K562 (cell line): Measurements from ENCODE around the gene MMP23B. TPM values are rescaled to one million over a fixed set of nuclear protein-coding genes. Genes with fewer than 3 reads are reported as not detected.

ENCODE experiments used
- ATAC-seq: fragments of 200-7000 bp; cut with Tn5 transposase; 3 replicates; pipeline ENCODE4 v1.9.1; 2020; ENCODE audit warnings: moderate library complexity
- BruUV-seq: library from RNA; stranded (reverse); fragments of 400-500 nt; replicated peaks from 2 replicates; lab custom pipeline; 2021; lab: Mats Ljungman, UMichigan
- CTCF ChIA-PET: fragments of 300-600 bp; formaldehyde crosslinking; extraction: SDS; loops from one replicate; lab custom pipeline; 2021; ENCODE audit warnings: low intra/inter-chr PET ratio; lab: Yijun Ruan, JAX
- POLR2A ChIA-PET: fragments of 300-600, 350-650 bp; sonication (Branson Sonifier 250); formaldehyde crosslinking; extraction: SDS; loops from one replicate; lab custom pipeline; 2021; ENCODE audit warnings: antibody characterized with exemption, inconsistent platforms; lab: Yijun Ruan, JAX
- DNase-seq, 4 experiments: peaks; one replicate each; pipeline versions ENCODE4 v3.0.0 to v3.0.0-alpha.2; 2011 to 2018; ENCODE audit warnings: low spot score in 3 of 4, mixed read lengths in 3 of 4; ENCODE audit errors: extremely low read depth in 1 of 4
- FAIRE-seq: peaks from 2 replicates; lab custom pipeline; 2011; peaks lifted over from hg19 to GRCh38; lab: Jason Lieb, UNC
- H2AFZ ChIP-seq: 2 replicates; pipeline ENCODE4 v1.6.0; 2011; ENCODE audit warnings: low read depth, low read length, control low read depth, inconsistent platforms
- H3K27ac ChIP-seq: fragments of 200-600 bp; 3 replicates; pipeline ENCODE4 v1.8.0; 2011; ENCODE audit warnings: low read depth, mild to moderate bottlenecking, control low read depth, inconsistent platforms, low read length, moderate library complexity, mixed read lengths; ENCODE audit errors: extremely low read depth
- H3K27me3 ChIP-seq, 2 experiments: fragments of 300-600 bp in 1 of 2; 2 replicates in 1 of 2; 3 replicates in 1 of 2; pipeline versions ENCODE4 v1.6.0 to v1.8.0; 2011; ENCODE audit warnings: inconsistent platforms in 2 of 2, low read length in 2 of 2, mild to moderate bottlenecking in 1 of 2, mixed read lengths in 1 of 2, moderate library complexity in 1 of 2; ENCODE audit not compliant: control insufficient read depth in 2 of 2, insufficient read depth in 2 of 2
- H3K36me3 ChIP-seq: fragments of 300-600 bp; 3 replicates; pipeline ENCODE4 v1.8.0; 2011; ENCODE audit warnings: mild to moderate bottlenecking, low read length, inconsistent platforms; ENCODE audit not compliant: control insufficient read depth, insufficient read depth
- H3K4me1 ChIP-seq, 2 experiments: fragments of 200-600 bp in 1 of 2; replicated peaks in 1 of 2; 2 replicates in 1 of 2; 3 replicates in 1 of 2; pipeline versions ENCODE4 v1.5.1 to v1.8.0; 2011; ENCODE audit warnings: inconsistent platforms in 2 of 2, low read length in 2 of 2, mild to moderate bottlenecking in 1 of 2, mixed read lengths in 1 of 2, moderate library complexity in 1 of 2; ENCODE audit not compliant: control insufficient read depth in 2 of 2, insufficient read depth in 2 of 2
- H3K4me2 ChIP-seq: 2 replicates; pipeline ENCODE4 v1.6.1; 2011; ENCODE audit warnings: low read length, control low read depth, inconsistent platforms, mixed read lengths; ENCODE audit not compliant: insufficient read depth
- H3K4me3 ChIP-seq: fragments of 200-600 bp; sonication (generic), shearing (Covaris generic); 2 replicates; pipeline ENCODE4 v1.5.1; 2016; ENCODE audit warnings: control low read depth, inconsistent platforms
- H3K79me2 ChIP-seq: fragments of 200-600 bp; 3 replicates; pipeline ENCODE4 v1.8.0; 2011; ENCODE audit warnings: low read length, inconsistent platforms; ENCODE audit not compliant: control insufficient read depth, insufficient read depth
- H3K9ac ChIP-seq, 2 experiments: 2 replicates each; pipeline versions ENCODE4 v1.6.0 to v1.6.1; 2011; ENCODE audit warnings: low read depth in 2 of 2, low read length in 2 of 2, control low read depth in 1 of 2, inconsistent platforms in 1 of 2, mild to moderate bottlenecking in 1 of 2, mixed read lengths in 1 of 2; ENCODE audit not compliant: insufficient read depth in 1 of 2
- H3K9me1 ChIP-seq: one replicate; pipeline ENCODE4 v1.6.0; 2011; ENCODE audit warnings: inconsistent platforms, mild to moderate bottlenecking, low read length, moderate library complexity; ENCODE audit not compliant: control insufficient read depth, insufficient read depth
- H3K9me3 ChIP-seq: replicated peaks from 2 replicates; pipeline ENCODE4 v1.5.1; 2011; ENCODE audit warnings: low read depth, low read length, inconsistent platforms; ENCODE audit not compliant: control insufficient read depth, insufficient read depth
- H4K20me1 ChIP-seq: replicated peaks from 2 replicates; pipeline ENCODE4 v1.6.1; 2011; ENCODE audit warnings: low read length, inconsistent platforms, mixed read lengths; ENCODE audit not compliant: control insufficient read depth, insufficient read depth
- DEAF1 ChIP-seq: fragments of 450-650 bp; formaldehyde crosslinking; IDR thresholded peaks from 2 replicates; pipeline ENCODE4 v1.4.0; 2020; ENCODE audit warnings: mild to moderate bottlenecking, moderate library complexity
- E2F4 ChIP-seq: sonication (generic); formaldehyde crosslinking; IDR thresholded peaks from 2 replicates; pipeline ENCODE4 v1.8.0; 2022; ENCODE audit warnings: mild to moderate bottlenecking, low read depth, missing genetic modification reagents
- E2F6 ChIP-seq, 2 experiments: IDR thresholded peaks; 2 replicates each; pipeline ENCODE4 v1.6.1; 2011; ENCODE audit warnings: borderline replicate concordance in 1 of 2, control low read depth in 1 of 2, low read depth in 1 of 2, low read length in 1 of 2, mild to moderate bottlenecking in 1 of 2, mixed read lengths in 1 of 2, moderate library complexity in 1 of 2; ENCODE audit not compliant: insufficient read depth in 1 of 2, insufficient read length in 1 of 2, poor library complexity in 1 of 2, severe bottlenecking in 1 of 2; ENCODE audit errors: extremely low read depth in 1 of 2
- ZBTB2 ChIP-seq: fragments of 450-650 bp; IDR thresholded peaks from 2 replicates; pipeline ENCODE4 v1.6.1; 2016; ENCODE audit warnings: antibody characterized with exemption
- ZNF263 ChIP-seq: sonication (generic); formaldehyde crosslinking; IDR thresholded peaks from 2 replicates; pipeline ENCODE4 v1.8.0; 2022; ENCODE audit warnings: mild to moderate bottlenecking, missing genetic modification reagents, borderline replicate concordance
- WGBS: fragments of 100-300 bp; shearing (Covaris generic); methylation state at CpG from one replicate; pipeline ENCODE4 v1.1.6; 2016; ENCODE audit warnings: low coverage, mixed read lengths; ENCODE audit not compliant: insufficient coverage; ENCODE audit errors: missing lambda C conversion rate; 5-methylcytosine and 5-hydroxymethylcytosine counted together
- in situ Hi-C: fragments of 300-500 bp; cut with MboI; formaldehyde crosslinking; loops from 4 replicates; pipeline ENCODE4 v1.15.0; 2018; ENCODE audit warnings: inconsistent platforms, mixed read lengths
- intact Hi-C: fragments of 100-400 bp; cut with micrococcal nuclease; formaldehyde crosslinking; loops from 2 replicates; pipeline ENCODE4 v1.14.2; 2022
- polyA plus RNA-seq, 8 experiments: library from polyadenylated mRNA; depleted of rRNA in 4 of 8; stranded (reverse) in 5 of 8; unstranded in 3 of 8; fragments of >200 nt; fragmentation: Nextera tagmentation in 2 of 8; fragmentation: Illumina TruSeq in 1 of 8; extraction: Ambion mirVana in 2 of 8; extraction: Trizol in 1 of 8; gene quantifications; 2 replicates each; pipeline versions ENCODE4 v1.2.1 to v1.2.3, GENCODE V29; 2011 to 2014; ENCODE audit warnings: inconsistent platforms in 1 of 8, missing spikeins in 1 of 8
- total RNA-seq, 7 experiments: library from RNA; depleted of rRNA in 6 of 7; stranded (reverse); fragments of >200 nt in 6 of 7; fragmentation: Illumina TruSeq in 2 of 7; extraction: Trizol in 2 of 7; gene quantifications; 2 replicates each; pipeline versions ENCODE4 v1.2.1 to v1.2.3, GENCODE V29; 2011 to 2021; ENCODE audit warnings: low replicate concordance in 1 of 7

Gene MMP23B
- total and polyA plus RNA-seq, 9 of the 15 experiments (the other 6 are each of a cell fraction or from before 2014, with no cell fraction given) = 0.28 to 1.2 (median 0.41) TPM; not detected in 5

GRCh38 chr1:1602304-1602967 lies 29.5 kb upstream of the MMP23B start:
- WGBS = 11% methylated on average over 18 of the region's 18 CpGs
- BruUV-seq = no TSS peak
- FAIRE-seq = peak; percentile 69

More at GRCh38 chr1:1602304-1602967, 29.5 kb upstream of the MMP23B start:
- H3K27me3 ChIP-seq = no peaks in the 10 kb centered on the region
- H3K27ac ChIP-seq = no peak overlapping the region
- no peaks in the 10 kb centered on the region; the same call in 2 of the 3 replicates for H3K79me2 ChIP-seq
- H3K9ac ChIP-seq = peak overlapping the region in 1 of 2 experiments; percentile 73; a peak in 2 of 4 replicates
- H2AFZ ChIP-seq = no peak overlapping the region
- H3K4me3 ChIP-seq = no peak overlapping the region
- ChIA-PET POLR2A (interaction anchor here (0.5 to 5.9 kb wide), 9 partner anchors 8 to 97 kb away, joined by 3 to 61 read pairs (median 3); partner anchors contain the start of gene MIB2), CTCF (no interaction called here)
- H4K20me1 ChIP-seq = no peaks in the 10 kb centered on the region; the same call in 1 of the 2 replicates
- H3K9me1 ChIP-seq = no peaks in the 10 kb centered on the region
- no peaks in the 10 kb centered on the region for H3K36me3 ChIP-seq
- TF ChIP-seq E2F4 = no peak
- TF ChIP-seq E2F6 (IDR thresholded peaks at IDR 0.05; ENCODE audit: borderline replicate concordance in 1 of 2, extremely low read depth in 1 of 2, insufficient read depth in 1 of 2, insufficient read length in 1 of 2, low read depth in 1 of 2, low read length in 1 of 2, poor library complexity in 1 of 2, severe bottlenecking in 1 of 2) = peak in 1 of 2 experiments; percentile 25
- TF ChIP-seq ZNF263 = 0 out of 2 replicates have a peak, but pooled peaks have one; percentile 29
- TF ChIP-seq ZBTB2 = 0 out of 2 replicates have a peak, but pooled peaks have one; percentile 28
- TF ChIP-seq DEAF1 (CRISPR knock-in tag) = no peak
- no peak for DNase-seq
- H3K4me2 ChIP-seq = no peak overlapping the region
- ATAC-seq = peak; percentile 8
- peaks cover 14 to 89% of the 10 kb centered on the region in 2 experiments; a peak in 4 of 5 replicates for H3K4me1 ChIP-seq
- in situ Hi-C loops = no loop called here
- H3K9me3 ChIP-seq = no peaks in the 10 kb centered on the region
- intact Hi-C loops = no loop called here
